ENCODE results near the gene HBZ.
A peak's percentile ranks its signal among the peaks of the same experiment; 100 is the strongest.
"Not testable (repeated sequence)": the region's sequence is repeated elsewhere in the genome, so short reads cannot be mapped to it uniquely, and the experiment has no call there.

HBZ gene

GRCh38 chr16:138049-138417 is 14.4 kb upstream of the HBZ start:
- DNase-seq: peak; percentile 7

- no peak for DNase-seq
Measured at GRCh38 chr16:140175-140857, 12.1 kb upstream of the HBZ start.

DNA sequence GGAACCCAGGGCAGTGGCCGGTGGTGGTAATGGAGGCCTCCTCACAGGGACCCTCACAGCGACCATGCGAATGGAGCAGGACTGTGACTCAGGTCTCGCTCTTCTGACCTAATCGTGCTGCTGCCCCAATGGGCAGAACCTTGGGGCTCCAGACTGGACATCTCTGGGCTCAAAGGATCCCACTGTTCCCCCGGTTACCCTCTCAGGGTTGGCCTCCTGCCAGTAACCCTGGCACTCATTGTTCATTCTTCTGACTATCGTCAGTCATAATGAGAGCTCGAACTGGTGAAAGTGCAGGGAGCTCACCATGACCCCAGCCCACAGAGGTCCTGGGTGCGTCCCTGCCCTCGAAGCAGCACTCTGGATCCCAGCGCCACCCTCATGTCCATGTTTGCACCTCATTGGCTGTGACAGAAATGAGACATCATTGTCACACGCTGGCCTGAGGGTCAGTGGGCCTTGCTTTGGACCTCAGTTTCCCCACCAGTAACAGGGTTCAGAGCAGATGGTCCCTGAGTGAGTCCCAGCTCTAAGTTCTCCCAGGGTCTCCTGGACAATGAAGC is 10.0 kb upstream of the HBZ start:
- no peak for DNase-seq

DNA sequence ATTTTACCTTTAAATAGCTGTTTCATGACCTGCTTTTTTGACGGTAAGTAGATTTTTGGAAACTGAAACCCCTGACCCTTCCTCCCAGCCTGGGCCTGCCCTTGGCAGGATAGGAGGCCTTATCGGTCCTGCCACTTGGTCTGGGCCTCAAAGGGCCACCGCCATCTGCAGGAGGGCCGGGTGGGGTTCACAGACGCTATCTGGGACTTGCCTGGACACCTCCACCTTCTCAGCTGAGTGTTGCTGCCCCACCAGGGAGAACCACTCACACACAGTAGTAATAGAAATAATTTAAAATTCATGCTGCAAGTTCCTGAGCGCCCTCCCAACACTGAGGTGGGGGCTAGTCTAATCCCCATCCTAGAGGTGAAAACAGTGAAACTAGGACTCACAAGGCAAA is 9.4 kb upstream of the HBZ start:
- no peak for DNase-seq

GRCh38 chr16:143456-143855 is 9.0 kb upstream of the HBZ start:
- no peak for DNase-seq

- DNase-seq: no peak
Measured at GRCh38 chr16:144797-145252, 7.6 kb upstream of the HBZ start.

- no peak for DNase-seq
Measured at GRCh38 chr16:146646-147045, 5.8 kb upstream of the HBZ start.

- DNase-seq: peak; percentile 10
Measured at GRCh38 chr16:149024-149660, 3.3 kb upstream of the HBZ start.

DNA sequence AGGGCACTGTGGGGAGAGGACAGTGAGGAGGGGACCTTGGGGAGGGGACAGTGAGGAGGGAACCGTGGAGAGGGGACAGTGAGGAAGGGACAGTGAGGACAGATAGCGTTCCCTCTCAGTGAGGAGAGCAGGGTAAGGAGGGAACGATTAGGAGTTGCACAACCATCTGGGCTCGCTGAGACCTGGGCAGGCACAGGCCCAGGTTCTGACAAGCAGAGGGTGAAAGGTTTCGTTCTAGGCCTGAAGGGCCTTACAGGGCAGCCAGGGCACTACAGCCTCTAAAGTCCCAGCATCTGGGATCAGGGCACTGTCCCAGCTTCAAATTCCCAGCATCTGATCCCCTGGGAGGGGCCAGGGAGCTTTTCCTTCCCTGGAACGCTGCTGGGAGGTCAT is 681 bp downstream of the HBZ start:
- DNase-seq: not testable (repeated sequence)

DNA sequence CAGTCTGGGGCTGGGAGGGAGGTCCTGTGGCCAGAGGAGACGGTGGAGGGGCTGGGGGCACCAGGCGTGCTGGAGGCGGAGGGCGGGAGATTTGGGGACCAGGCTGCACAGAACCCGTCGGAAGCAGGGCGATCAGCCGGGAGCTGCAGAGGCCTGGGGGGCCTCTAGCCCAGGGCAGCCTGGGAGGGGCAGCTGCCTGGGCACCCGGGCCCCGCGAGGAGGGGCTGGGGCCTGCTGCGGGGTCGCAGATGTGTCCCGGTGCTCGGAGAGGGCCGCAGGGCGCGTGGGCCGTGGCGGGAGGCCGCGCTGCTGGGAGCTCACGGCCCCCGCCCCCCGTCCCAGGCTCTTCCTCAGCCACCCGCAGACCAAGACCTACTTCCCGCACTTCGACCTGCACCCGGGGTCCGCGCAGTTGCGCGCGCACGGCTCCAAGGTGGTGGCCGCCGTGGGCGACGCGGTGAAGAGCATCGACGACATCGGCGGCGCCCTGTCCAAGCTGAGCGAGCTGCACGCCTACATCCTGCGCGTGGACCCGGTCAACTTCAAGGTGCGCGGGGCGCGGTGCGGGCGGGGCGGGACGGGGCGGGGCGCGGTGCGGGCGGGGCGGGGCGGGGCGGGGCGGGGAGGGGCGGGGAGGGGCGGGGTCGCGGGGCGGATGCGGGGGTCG is 1.2 kb downstream of the HBZ start:
- not testable (repeated sequence) for DNase-seq

DNA sequence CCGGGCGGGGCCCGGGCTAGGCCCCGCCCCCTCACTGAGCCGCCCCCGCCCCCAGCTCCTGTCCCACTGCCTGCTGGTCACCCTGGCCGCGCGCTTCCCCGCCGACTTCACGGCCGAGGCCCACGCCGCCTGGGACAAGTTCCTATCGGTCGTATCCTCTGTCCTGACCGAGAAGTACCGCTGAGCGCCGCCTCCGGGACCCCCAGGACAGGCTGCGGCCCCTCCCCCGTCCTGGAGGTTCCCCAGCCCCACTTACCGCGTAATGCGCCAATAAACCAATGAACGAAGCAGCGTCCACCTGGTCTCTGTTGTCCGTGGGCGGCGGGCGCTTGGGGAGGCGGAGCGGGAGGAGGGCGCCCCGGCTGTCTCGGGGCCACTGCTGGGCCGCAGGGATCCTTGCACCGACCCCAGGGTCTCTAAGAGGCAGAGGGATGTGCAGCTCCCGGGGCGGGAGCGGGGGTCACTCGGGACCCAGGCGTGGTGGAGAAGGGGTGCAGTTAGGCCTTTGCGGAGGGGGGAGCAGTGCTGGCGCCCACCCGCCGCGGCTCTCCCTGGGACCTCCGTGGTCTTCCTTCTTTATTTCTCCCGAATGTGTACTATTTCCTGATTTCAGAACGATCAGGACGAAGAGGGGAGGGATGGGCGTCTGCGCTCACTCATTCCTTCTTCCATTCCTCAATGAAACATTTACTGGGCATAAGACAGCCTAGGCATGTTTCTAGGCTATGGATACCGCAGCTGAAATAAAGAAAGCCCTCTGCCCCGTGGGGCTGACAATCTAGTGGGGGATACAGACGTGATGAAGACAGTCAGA is 2.0 kb downstream of the HBZ start:
- DNase-seq: peak; percentile 14

- no peak for DNase-seq
Measured at GRCh38 chr16:155031-155398, 2.6 kb downstream of the HBZ start.

DNA sequence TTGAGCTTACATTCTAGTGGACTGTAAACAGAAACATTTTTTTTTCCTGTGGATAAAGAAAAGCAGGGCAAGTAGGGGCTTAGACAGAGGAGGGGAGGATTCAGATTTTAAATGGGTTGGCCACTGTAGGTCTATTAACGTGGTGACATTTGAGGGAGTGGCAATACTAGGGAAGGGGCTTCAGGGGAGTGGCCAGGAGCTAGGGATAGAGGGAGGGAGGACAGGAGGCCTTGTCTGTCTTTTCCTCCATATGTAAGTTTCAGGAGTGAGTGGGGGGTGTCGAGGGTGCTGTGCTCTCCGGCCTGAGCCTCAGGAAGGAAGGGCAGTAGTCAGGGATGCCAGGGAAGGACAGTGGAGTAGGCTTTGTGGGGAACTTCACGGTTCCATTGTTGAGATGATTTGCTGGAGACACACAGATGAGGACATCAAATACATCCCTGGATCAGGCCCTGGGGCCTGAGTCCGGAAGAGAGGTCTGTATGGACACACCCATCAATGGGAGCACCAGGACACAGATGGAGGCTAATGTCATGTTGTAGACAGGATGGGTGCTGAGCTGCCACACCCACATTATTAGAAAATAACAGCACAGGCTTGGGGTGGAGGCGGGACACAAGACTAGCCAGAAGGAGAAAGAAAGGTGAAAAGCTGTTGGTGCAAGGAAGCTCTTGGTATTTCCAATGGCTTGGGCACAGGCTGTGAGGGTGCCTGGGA is 6.8 kb downstream of the HBZ start:
- DNase-seq: no peak

- not testable (repeated sequence) for DNase-seq
Measured at GRCh38 chr16:160242-160641, 7.8 kb downstream of the HBZ start.

DNA sequence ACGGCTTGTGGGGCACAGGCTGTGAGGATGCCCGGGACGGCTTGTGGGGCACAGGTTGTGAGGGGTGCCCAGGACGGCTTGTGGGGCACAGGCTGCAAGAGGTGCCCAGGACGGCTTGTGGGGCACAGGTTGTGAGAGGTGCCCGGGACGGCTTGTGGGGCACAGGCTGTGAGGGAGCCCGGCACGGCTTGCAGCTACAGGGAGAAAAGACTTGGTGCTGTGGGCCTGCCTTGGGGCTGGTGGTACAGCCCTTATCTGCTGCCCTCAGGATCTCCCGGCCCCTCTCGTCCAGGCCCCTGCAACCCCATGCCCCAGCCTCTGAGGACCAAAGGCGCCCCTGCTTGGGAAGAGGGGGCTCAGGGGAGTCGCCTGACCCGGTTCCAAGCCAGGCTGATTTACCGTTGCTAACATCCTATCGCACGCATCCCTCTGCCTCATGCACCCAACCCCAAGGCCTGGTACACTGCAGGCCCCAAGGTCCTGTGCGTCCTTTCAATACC is 8.3 kb downstream of the HBZ start:
- DNase-seq: no peak

DNA sequence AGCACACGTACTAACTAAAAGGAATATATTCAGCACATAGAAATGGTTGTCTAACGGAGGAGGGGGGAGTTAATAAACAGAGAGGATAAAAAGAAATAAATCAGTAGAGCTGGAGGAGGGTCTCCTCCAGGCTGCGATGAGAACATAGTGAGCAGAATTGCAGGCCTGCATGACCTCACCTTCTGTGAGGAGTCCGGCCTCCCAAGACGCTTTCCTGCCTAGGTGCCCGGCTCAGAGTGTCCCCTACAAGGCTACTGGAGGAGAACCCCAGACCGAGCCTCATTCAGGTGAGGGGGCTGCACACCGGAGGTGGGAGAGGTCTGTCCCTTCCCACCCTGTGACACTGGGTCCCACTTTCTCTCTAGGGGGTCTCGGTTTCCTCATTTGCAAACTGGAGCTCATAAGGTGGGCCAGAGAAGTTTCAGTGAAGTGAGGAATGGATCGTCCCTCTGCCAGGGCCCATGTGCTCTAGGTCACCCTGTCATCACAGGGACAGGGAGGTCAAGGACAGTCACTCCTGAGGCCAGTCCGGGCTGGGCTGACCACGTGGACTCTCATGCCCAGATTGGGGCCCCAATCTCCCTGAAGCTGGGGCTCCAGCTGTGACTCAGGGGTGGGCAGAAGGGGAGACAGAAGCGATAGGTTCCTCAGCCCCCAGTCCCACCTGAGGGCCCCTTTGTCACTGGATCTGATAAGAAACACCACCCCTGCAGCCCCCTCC is 10.0 kb downstream of the HBZ start:
- no peak for DNase-seq

DNA sequence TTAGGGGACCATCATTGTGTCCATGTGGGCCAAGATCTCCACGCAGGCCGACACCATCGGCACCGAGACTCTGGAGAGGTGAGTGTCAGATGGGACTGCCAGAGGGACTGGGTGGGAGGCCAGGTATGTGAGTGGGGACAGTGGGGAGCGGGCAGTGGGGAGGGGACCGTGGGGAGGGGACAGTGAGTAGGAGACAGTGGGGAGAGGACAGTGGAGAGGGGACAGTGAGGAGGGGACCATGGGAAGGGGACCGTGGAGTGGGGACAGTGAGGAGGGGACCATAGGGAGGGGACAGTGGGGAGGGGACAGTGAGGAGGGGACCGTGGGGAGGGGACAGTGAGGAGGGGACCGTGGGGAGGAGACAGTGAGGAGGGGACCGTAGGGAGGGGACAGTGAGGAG is 10.7 kb downstream of the HBZ start:
- DNase-seq: not testable (repeated sequence)

DNA sequence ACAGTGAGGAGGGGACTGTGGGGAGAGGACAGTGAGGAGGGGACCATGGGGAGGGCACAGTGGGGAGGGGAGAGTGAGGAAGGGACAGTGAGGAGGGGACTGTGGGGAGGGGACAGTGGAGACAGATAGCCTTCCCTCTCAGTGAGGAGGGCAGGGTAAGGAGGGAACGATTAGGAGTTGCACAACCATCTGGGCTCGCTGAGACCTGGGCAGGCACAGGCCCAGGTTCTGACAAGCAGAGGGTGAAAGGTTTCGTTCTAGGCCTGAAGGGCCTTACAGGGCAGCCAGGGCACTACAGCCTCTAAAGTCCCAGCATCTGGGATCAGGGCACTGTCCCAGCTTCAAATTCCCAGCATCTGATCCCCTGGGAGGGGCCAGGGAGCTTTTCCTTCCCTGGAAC is 11.3 kb downstream of the HBZ start:
- not testable (repeated sequence) for DNase-seq

GRCh38 chr16:164134-164823 is 11.8 kb downstream of the HBZ start:
- DNase-seq: not testable (repeated sequence)

GRCh38 chr16:164827-165538 is 12.5 kb downstream of the HBZ start:
- DNase-seq: no peak

Measured in fibroblast of upper back skin (primary cell).